ENCODE results near the gene ACOT11.

- TF ChIP-seq CTCF (IDR thresholded peaks at IDR 0.05) (no peak), EP300 (IDR thresholded peaks at IDR 0.05) (no peak), POLR2A (IDR thresholded peaks at IDR 0.05) (no peak), POLR2AphosphoS5 (IDR thresholded peaks at IDR 0.05) (no peak)
These were observed 102.4 kb downstream of the ACOT11 start for GRCh38 chr1:54650417-54650816.

Measured in sigmoid colon (tissue), 4 donors.